UCSD-AML1 (cell line): Measurements from ENCODE around the gene UPF1.

Experiments used
- DNase-seq: peaks from one replicate; lab custom pipeline; 2025; ENCODE audit not compliant: unreplicated experiment; lab: John Stamatoyannopoulos, UW

Gene UPF1

DNA sequence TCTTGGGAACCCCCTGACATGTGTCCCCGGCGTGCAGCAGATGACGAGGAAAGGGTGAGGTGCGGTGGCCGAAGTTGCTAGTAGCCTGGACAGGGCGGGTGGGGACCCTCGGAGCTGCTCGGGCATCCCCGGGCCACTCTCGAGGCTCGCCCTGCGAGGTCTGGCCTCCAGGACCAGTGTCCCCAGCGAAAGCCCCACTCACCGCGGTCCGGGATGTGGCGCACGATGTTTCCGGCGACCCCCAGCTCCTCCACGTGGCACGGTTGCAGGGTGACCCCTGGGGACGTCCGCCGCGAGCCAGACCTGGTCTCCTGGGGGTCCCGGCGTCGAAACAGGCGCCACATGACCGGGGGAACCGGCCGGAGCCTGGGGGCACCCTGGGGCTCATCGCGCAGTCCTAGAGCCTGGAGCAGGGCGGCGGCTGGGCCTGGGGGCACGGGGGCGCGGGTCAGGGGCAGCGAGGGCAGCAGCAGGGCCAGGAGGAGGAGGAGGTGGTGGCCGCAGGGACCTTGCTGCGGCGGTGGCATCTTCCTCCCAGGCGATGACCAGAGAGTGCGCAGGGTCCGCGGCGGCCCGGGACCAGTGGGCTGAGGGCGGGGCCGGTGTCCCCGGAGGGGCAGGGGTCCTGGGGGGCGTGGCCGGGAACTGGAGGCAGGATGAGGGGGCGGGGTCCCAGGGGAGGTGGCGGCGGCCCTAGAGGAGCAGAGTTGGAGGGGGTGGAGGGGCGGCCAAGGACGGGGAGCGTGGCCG is 38.2 kb downstream of the UPF1 start:
- DNase-seq, result no peak

DNA sequence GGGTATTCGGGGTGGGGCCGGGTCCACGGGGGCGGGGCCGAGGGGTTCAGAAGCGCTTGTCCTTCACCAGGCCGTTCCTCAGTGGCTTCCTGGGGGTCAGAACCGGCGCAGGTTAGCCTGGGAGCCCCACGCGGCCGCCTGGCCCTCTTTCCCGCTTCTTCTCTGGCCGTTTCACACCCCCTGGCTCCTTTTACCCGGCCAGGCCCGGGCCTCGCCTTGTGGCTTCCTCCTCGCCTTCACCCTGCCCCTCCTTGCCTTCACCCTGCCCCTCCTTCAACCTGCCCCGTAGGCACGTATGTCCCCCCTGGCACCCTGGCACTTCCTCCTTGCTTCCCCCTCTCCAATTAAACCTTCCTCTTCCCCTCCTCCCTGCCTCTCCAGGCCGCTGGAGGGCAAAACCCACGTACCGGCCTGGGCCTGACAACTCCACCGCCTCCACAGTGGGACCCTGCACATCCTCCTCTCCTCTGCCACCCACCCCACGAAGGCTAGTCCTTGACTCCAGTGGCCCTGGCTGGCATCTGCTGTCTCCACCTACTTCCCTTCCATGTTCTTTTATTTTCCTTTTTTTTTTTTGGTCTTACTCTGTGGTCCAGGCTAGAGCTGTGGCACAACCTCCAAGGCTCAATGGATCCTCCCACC is 38.9 kb downstream of the UPF1 start:
- no peak for DNase-seq

DNA sequence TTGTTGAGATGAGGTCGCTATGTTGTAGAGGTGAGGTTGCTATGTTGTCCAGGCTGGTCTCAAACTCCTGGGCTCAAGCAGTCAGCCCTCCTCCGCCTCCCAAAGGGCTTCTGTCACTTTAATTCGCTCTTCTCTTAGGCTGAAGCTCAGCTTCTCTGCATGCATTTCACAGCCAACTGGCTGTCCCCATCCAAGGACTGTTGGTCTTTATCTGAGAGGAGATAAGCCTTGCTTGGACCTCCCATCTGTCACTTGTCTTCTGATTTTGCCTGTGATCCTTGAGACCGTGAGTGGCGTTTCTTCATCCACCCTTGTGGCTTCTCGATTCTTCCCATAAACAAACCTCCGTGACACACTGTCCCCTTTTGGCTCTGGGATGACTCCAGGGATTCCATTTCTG is 39.8 kb downstream of the UPF1 start:
- no peak for DNase-seq

DNA sequence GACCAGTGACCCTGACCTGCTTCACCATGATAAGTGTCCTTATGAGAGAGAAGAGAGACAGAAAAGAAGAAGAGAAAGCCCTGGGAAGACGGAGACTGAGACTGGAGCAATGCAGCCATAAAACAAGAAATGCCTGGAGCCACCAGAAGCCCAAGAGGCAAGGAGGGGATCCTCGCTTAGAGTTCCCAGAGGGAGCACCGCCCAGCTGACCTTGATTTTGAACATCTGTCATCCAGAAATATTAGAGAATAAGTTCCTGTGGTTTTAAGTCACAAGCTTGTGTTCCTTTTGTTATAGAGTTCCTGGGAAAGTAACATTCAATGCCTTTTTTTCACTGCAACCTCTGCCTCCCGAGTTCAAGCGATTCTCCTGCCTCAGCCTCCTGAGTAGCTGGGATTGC is 44.0 kb downstream of the UPF1 start:
- DNase-seq, result no peak

DNA sequence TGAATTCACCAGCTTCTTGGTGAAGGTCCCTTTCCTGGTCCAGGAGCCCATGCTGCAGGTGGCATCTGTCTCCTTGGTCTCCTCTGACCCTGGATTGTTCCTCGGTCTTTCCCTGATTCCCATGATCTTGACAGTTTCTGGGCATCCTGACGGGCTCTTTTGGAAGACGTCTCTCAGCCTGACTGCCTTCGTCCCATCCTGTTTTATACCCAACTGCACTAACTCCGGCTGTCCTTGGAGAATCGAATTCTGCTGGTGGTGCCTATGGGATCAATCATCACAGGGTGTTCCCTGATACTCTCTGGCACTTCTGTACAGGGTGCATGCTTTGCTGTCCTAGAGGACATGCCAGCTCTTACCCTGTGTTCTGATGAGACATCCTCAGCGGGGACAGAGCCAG is 45.1 kb downstream of the UPF1 start:
- DNase-seq, result no peak

DNA sequence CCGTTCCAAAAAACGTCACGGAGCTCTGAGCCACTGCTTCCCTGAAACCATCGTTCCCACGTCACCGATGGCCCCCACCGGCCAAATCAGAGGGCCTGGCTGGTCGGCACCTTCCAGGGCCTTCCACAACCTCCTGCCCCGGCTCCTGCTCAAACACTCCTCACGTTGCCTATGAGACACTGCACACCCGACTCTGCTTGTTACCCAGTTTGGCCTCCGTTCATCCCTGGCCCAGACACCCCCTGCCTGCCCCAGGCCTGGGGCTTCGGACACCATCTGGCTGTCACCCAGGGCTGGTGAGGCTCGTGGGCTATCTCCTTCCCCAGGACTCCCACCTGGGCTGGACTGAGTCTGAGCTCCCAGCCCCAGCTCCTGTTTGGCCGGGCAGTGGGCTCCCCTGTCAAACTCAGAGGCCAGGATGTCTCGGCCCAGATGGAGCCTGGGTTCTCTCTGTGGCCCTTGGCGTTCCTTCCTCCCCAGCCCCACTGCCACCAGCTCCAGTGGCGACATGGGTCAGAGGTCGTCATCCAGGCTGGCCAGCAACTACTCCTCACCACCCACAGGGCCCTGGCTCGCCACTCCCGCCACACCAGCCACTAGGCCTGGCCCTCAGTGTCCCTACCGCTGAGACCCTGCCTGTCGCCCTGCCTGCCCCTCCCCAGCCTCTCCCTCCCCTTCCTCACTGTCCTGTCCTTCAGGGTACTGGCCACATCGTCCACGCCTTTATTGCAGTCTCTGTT is 46.5 kb downstream of the UPF1 start:
- DNase-seq, result no peak

DNA sequence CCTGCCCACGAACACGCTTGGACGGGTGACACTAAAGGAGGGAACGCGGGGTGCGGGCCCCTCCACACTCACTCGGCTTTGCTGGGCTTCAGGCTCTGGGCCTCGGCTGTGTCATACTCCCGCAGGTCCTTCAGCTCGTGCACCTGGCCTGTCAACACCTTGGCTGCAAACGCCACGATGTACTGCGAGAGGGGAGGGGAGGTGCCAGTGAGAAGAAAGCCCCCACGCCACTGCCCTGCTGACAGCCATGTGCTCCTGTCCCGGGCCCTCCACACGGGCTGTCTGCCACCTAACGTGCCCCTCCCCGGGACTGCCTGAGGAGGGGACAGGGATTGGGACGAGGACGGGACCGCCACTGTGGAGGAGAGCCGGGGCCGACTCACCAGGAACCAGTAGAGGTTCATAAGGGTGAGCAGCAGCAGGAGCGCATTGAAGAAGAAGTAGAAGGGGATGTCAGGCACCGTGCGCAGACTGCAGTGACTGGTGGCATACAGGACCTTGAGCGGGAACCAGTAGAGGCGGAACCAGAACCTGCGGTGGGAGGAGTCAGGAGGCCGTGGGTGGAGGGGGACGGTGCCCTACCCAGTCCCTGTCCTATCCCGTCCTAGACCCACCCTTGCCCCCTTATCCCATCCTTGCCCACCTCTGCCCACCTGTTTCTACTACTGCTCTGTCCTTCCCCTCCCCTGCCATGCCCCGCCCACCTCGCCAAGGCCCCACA is 47.3 kb downstream of the UPF1 start:
- no peak for DNase-seq

DNA sequence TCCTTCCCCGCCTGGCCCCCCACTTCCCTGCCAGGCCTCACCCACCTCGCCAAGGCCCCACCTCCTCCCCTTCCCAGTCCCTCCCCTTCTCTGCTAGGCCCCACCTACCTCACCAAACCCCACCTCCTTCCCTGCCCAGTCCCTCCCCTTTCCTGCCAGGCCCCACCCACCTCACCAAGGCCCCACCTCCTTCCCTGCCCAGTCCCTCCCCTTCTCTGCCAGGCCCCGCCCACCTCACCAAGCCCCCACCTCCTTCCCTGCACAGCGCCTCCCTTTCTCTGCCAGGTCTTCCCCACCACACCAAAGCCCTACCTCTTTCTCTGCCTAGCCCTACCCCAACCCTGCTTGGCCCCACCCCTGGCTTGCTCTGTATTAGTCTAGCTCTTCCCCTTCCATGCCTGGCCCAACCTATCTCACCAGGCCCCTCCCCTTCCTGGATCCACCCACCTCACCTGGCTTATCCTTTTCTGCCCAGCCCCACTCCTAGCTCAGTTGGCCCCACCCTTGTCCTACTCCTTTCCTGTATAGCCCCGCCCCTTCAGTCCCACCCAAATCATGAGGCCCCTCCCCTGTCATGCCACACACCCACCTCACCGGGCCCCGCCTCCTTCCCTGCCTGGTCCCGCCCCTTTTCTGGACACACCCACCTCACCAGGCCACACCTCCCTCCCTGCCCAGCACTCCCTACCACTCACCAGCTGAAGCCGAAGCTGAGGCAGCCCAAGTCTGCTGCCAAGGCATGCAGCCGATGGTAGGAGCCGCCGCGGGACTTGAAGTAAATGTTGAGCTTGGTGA is 48.0 kb downstream of the UPF1 start:
- peak; percentile 29 for DNase-seq

DNA sequence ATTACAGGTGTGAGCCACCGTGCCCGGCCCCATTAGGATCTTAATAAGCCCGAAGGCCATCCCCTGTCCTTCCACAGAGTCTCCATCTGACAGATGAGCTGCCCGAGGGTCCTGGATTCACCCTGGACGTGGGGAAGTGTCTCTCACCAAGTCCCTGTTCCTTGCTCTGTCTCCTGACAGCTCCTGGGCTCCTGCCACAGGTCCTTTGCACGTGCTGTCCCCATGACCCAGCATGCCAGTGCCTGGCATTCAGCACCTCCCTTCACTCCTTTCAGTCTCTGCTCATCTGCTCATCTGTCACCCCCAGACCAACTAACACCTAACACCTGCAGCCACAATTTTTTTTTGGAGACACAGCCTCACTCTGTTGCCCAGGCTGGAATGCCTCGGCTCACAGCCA is 49.7 kb downstream of the UPF1 start:
- no peak for DNase-seq

DNA sequence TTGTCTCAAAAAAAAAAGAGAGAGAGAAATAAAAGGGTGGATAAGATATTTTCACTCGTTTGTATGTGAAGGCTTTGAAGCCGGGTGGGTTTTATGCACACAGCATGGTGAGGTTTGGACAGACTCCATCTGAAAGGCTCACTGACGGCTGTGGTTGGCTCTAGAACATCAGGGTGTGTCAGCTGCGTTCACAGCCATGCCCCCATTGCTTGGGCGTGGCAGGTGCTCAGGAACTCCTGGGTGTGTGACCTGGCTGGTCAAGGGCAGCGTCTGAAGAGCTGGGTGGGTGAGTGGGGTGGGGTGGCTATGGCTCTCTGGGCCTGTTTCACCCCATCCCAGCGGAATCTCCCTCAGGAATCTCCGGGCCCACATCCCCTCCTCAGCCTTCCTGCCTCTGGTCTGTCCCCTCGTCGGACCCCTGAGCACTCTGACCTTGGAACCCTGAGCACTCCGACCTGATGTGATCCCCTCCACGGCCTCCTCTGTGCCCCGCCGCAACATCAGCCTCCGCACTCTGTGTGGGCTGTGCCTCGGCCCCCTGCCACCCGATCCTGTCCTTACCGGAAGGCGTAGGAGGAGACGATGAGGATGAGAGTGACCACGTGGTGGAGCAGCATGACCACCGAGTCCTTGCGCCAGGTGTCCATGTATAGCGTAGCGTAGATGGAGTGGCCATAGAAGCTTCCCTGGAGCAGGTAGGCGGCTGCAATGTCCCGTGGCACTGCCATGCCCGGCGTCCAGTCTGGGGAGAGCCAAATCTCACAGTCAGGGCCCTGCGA is 52.0 kb downstream of the UPF1 start:
- no peak for DNase-seq

DNA sequence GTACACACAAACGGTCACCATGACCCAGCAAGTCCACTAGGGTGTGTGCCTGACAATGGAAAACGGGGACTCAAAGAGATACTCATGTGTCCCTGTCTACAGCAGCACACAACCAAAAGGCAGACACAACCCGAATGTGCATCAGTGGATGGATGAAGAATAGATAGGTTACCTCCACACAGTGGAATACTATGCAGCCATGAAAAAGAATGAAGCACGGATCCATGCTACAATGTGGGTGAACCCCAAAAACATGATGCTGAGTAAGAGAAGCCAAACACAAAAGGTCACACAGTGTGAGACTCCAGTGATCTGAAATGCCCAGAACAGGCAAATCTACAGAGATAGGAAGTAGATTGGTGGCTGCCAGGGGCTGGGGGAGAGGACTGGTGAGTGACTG is 55.2 kb downstream of the UPF1 start:
- DNase-seq, result no peak

DNA sequence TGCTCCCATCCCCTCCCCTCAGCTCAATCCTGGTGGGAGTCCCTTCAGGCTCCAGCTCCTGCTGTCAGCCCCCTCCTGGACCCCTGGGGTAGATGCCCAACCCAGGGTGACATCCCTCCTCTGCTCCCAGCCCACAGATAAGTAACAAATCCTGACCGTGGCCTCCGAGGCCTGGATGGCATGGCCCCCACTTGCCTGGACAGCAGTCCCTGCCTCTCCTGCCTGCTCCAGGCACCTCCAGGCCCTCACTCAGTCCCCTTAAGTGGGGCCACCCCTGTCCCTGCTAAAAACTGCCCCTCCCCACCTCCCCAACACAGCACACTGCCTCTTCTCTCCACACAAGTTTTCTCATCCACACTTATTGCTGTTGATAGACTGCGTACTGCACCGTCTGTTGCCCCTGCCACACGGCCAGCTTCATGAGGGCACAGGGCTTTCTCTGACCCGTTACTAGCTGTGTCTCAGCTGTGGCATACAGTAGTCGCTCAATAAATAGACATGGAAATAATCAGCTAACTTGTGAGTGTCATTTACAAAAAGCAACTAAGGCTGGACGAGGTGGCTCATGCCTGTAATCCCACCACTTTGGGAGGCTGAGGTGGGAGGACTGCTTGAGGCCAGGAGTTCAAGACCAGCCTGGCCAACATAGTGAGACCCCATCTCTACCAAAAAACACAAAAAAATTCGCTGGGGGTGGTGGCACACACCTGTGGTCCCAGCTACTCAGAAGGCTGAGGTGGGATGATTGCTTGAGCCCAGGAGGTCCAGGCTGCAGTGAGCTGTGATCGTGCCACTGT is 58.4 kb downstream of the UPF1 start:
- no peak for DNase-seq

DNA sequence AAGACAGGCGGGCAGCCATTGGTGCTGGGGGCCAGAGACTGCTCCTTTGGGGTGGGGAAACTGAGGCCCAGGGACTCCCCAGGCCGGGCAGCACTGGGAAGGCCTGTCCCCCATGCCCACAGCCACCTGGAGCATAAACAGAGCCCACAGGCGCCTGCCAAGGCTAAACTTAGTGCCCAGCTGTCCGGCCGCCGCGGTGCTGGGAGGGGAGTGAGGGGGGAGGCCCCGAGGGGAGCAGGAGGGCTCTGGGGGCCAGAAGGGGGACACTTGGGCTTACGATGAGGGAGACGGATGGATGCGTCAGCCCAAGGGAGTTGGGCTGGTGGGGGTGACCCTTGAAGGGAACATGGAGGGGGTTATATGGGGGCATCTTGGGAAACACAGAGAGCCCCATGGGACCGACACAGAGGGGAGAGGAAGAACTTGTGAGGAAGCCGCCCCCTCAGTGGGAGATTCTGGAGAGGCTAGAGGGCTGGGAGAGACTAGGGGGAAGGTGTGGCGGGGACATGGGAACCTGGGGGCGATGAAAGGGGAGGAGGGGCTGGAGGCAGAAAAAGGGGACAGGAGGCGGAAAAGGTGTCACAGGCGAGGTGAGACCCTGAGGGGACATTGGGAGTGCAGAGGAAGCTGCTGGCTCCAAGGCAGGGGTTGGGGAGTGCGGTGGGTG is 62.0 kb downstream of the UPF1 start:
- no peak for DNase-seq

DNA sequence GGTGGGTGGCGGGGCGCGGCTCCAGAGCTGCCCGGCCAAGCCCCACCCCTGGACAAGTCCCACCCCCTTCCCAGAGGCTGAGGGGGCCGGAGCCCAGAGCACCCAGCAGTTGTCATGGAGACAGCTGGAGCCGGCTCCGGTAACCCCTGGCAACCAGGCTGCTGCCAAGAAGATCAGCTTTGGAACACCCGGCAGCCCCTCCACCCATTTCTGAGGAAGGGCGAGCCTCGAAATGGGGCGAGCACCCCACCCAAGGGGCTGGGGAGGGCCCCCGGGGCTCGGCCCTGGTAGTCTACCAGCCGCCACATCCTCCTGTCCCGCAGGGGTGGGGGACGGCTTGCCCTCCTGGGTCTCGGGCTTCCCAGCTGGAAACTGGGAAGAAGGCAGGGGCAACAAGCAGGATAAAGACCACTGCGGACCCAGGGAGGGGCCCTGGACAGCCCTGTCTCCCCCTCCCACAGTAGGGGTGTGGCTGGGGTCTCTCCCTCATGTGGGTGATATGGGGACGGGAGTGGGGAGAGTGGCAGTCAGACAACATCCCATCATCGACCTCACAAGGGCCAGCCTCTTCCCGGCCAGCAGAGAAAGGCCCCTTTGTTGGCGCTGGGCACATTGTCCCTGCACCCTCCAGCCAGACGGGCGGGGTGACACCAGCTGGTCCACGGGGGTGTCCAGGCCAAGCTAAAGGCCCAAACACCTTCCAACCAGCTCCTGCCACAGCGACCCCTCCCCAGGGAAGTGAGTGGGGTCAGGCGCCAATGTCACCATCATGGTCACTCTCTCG is 62.7 kb downstream of the UPF1 start:
- no peak for DNase-seq

DNA sequence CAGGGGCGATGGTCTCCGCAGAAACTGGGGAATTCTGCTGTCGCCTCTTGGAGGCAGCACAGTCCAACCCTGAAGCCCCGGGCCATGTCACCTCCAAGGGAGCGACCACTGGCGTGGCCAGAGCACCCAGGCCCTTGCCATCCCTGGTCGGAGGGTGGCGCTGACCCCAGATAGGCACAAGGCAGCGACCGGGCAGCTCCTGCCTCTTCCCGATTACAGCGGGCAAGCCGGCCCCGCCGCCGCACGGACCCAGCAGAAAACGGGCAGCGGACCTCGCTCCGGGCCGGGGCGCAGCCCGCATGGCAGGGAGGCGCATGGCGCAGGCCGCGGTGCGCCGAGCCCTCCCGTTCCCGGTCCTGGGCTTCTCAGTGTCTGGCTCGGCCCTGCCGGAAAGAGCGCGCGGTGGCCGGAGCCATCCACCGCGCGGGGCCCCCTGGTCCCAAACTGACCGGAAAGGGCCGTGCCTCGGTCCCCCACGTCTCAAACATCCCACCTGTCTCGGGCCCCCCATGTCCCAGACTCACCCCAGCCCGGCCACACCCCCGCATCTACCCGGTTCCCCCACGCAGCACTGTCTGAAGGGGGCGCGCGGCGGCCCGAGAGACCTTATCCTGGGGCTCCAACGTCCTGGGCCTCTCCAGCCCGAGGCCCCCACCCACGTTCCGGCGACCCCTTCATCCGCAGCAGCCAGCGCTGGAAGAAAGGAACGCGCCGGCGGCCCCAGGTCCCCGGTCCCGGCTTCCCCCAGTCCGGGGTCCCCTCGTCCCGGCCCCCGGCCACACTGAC is 63.5 kb downstream of the UPF1 start:
- DNase-seq, result peak; percentile 75

DNA sequence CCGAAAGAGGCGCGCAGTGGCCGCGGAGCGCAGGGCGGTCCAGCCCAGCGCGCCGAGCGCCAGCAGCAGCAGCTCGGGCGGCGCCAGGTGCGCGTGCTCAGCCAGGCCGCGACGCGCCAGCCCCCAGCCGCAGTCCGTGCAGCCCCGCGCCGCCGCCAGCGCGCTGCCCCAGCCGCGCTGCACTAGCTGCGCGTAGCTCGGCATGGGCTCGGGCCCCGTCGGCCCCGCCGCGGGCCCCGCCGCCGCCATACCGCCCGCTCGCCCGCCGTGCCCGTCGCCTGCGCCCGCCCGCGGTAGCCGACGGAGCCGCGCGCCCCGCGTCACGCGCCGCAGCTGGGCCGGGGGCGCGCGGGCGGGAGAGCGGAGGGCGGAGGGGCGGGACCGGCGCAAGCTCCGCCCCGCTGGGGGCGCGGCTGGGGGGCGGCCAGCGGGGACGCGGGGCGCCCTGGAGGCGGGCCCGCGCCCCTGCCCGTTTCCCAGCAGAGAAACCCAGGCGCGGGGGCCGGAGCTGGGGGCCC is 64.1 kb downstream of the UPF1 start, which contains the start of gene CERS1:
CERS1 (minus strand) TSS at position 335 of the 518 bp plus-strand sequence; CDS start at position 249, 86 bp downstream.
- DNase-seq, result no peak

DNA sequence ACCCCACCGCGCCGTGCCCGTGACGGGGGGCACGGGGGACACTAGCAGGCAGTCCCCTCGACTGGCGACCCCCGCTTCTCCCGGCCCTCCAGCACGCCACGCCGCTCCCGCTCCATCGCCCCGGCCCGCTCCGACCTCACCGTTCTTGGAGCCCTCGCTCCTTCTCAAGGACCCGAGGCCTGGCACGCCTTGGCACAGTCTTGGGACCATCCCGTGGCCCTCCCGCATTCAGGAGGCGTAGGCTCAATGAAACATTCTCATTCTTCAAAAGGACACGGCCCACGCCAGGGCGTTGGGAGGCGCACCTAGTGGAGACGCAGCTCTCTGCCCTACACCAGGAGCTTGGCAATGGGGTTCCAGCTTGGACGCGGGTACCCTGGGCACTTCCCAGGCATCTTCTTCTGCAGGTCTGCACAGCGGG is 64.7 kb downstream of the UPF1 start:
- DNase-seq, result no peak
